ENCODE measurements around the gene PPM1H. TPM values are rescaled to one million over a fixed set of nuclear protein-coding genes. Genes with fewer than 3 reads are reported as not detected.
"Not testable (repeated sequence)": the region's sequence is repeated elsewhere in the genome, so short reads cannot be mapped to it uniquely, and the experiment has no call there.

Gene PPM1H
- total RNA-seq, 3 donors from 2014 or later = 4.9 to 6.1 (median 5.8) TPM

GRCh38 chr12:62893276-62893675 is 41.7 kb downstream of the PPM1H start:
- no peak for TF ChIP-seq CTCF (IDR thresholded peaks at IDR 0.05)
- ATAC-seq (no peak), DNase-seq (no peak)
- H3K36me3 ChIP-seq (ENCODE audit: low read depth) = no peaks in the 10 kb centered on the region
- H3K4me3 ChIP-seq = no peak overlapping the region
- no peaks in the 10 kb centered on the region for H3K4me1 ChIP-seq (ENCODE audit: low read depth)
- no peaks in the 10 kb centered on the region for H3K9me3 ChIP-seq
- intact Hi-C loops (cut with DNase I, micrococcal nuclease) = no loop called here

GRCh38 chr12:62891805-62892549 is 43.0 kb downstream of the PPM1H start:
- Histone ChIP-seq H3K4me1 (ENCODE audit: low read depth) (no peaks in the 10 kb centered on the region), H3K36me3 (ENCODE audit: low read depth) (no peaks in the 10 kb centered on the region), H3K9me3 (no peaks in the 10 kb centered on the region), H3K4me3 (no peak overlapping the region)
- no peak for TF ChIP-seq CTCF (IDR thresholded peaks at IDR 0.05)
- DNase-seq (no peak), ATAC-seq (peak; percentile 57)
- intact Hi-C loops (cut with DNase I, micrococcal nuclease) = no loop called here

- H3K36me3 ChIP-seq (ENCODE audit: low read depth) = no peaks in the 10 kb centered on the region
- TF ChIP-seq CTCF (IDR thresholded peaks at IDR 0.05) = no peak
- H3K4me3 ChIP-seq = no peak overlapping the region
- no peaks in the 10 kb centered on the region for H3K4me1 ChIP-seq (ENCODE audit: low read depth)
- no peaks in the 10 kb centered on the region for H3K9me3 ChIP-seq
- DNase-seq (no peak), ATAC-seq (no peak)
- intact Hi-C loops (cut with DNase I, micrococcal nuclease) = no loop called here
Observed at GRCh38 chr12:62888454-62889110, 46.4 kb downstream of the PPM1H start.

GRCh38 chr12:62886796-62887195 is 48.2 kb downstream of the PPM1H start:
- no peak for TF ChIP-seq CTCF (IDR thresholded peaks at IDR 0.05)

GRCh38 chr12:62885242-62885641 is 49.7 kb downstream of the PPM1H start:
- Histone ChIP-seq H3K36me3 (ENCODE audit: low read depth) (no peaks in the 10 kb centered on the region), H3K4me3 (no peak overlapping the region), H3K9me3 (no peaks in the 10 kb centered on the region), H3K4me1 (ENCODE audit: low read depth) (no peaks in the 10 kb centered on the region)
- intact Hi-C loops (cut with DNase I, micrococcal nuclease) = no loop called here
- TF ChIP-seq CTCF (IDR thresholded peaks at IDR 0.05) = no peak
- ATAC-seq (no peak), DNase-seq (no peak)

More at GRCh38 chr12:62886796-62887195, 48.2 kb downstream of the PPM1H start:
- no peak for ATAC-seq
- no peak for DNase-seq
- Histone ChIP-seq H3K4me3 (no peak overlapping the region), H3K9me3 (no peaks in the 10 kb centered on the region), H3K36me3 (ENCODE audit: low read depth) (no peaks in the 10 kb centered on the region), H3K4me1 (ENCODE audit: low read depth) (no peaks in the 10 kb centered on the region)
- intact Hi-C loops (cut with DNase I, micrococcal nuclease) = no loop called here

GRCh38 chr12:62884832-62885231 is 50.1 kb downstream of the PPM1H start:
- H3K36me3 ChIP-seq (ENCODE audit: low read depth); ATAC-seq; H3K4me1 ChIP-seq (ENCODE audit: low read depth); DNase-seq; H3K9me3 ChIP-seq; H3K4me3 ChIP-seq; intact Hi-C loops (cut with DNase I, micrococcal nuclease): not testable (repeated sequence)
